ENCODE results near the gene NUDT14. TPM values are rescaled to one million over a fixed set of nuclear protein-coding genes. Genes with fewer than 3 reads are reported as not detected.

The NUDT14 gene
- total and polyA plus RNA-seq, 2 of the 4 experiments (the other 2 are of a cell fraction), result 5.6 to 9.3 TPM

DNA sequence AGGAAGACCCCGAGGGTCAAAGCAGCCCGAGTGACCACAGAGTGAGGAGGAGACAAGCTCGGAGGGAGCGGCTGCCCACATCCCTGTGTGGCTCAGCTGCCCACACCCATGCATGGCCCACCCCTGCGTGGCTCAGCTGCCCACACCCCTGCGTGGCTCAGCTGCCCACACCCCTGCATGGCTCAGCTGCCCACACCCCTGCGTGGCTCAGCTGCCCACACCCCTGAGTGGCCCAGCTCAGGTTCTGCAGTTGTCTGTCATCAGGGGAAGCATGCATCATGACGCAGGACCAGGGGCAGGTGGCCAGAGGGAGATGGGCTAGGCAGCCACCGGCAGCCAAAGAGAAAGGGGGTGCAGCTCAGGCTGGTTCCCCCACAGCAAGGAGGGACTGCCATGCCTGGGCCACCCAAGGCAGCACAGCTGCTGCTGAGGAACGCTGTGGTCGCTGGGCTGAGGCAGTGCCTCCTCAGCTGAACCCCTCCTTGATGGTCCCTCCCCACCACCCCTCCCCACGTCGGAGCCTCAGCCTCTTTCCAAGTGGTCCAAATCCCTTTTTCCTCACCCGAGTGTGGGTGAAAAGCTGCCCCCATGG is 33.3 kb upstream of the NUDT14 start:
- H3K36me3 ChIP-seq (ENCODE audit: control insufficient read depth, insufficient read depth, low read length), result peaks cover 48% of the 10 kb centered on the region
- no peak for DNase-seq
- H3K4ac ChIP-seq (ENCODE audit: low read depth, low read length), result no peak overlapping the region
- no peak overlapping the region for H3K23ac ChIP-seq (ENCODE audit: low read depth, low read length)
- ChIA-PET POLR2A (ENCODE audit: unreplicated experiment) (no interaction called here), CTCF (no interaction called here)
- H4K8ac ChIP-seq (ENCODE audit: low read depth in 2 of 2, low read length in 2 of 2), result no peak overlapping the region
- no peaks in the 10 kb centered on the region for H3K4me1 ChIP-seq (ENCODE audit: control insufficient read depth, insufficient read depth, low read length)
- no peak overlapping the region for H2BK15ac ChIP-seq (ENCODE audit: low read depth, low read length)
- no peak overlapping the region for H3K4me3 ChIP-seq (ENCODE audit: insufficient read depth, low read depth, low read length)
- no peak overlapping the region for H3K9ac ChIP-seq (ENCODE audit: low read depth, low read length)
- no peak overlapping the region for H2BK5ac ChIP-seq (ENCODE audit: low read depth, low read length, poor library complexity, severe bottlenecking)
- H2AK9ac ChIP-seq (replicated peaks; ENCODE audit: low read depth, low read length, poor library complexity), result no peak overlapping the region
- H3K56ac ChIP-seq (ENCODE audit: extremely low read depth, insufficient read depth, low read length), result no peak overlapping the region
- H3K27me3 ChIP-seq (ENCODE audit: control insufficient read depth, insufficient read depth, low read length), result no peaks in the 10 kb centered on the region
- peaks cover 9 to 14% of the 10 kb centered on the region in 2 experiments; a peak in 3 of 4 replicates for H3K79me1 ChIP-seq (ENCODE audit: low read depth in 1 of 2, low read length in 2 of 2)
- H3K4me2 ChIP-seq (ENCODE audit: low read depth, low read length), result no peak overlapping the region
- H3K9me3 ChIP-seq (ENCODE audit: control insufficient read depth, insufficient read depth, low read length), result no peaks in the 10 kb centered on the region
- no peak overlapping the region for H2AK5ac ChIP-seq (ENCODE audit: low read depth, low read length)
- no peak overlapping the region for H2AFZ ChIP-seq (replicated peaks; ENCODE audit: low read length, poor library complexity)
- H4K91ac ChIP-seq (ENCODE audit: insufficient read depth, low read depth, low read length), result no peak overlapping the region
- no peak overlapping the region for H2BK120ac ChIP-seq (ENCODE audit: low read depth, low read length)
- dilution Hi-C loops (cut with HindIII; ENCODE audit: low sequenced_read_pairs, unreplicated experiment) (no loop called here), in situ Hi-C loops (cut with MboI; ENCODE audit: low sequenced_read_pairs) (no loop called here), intact Hi-C loops (cut with micrococcal nuclease) (no loop called here)
- no peak for ATAC-seq (ENCODE audit: low read depth)
- no peak overlapping the region for H3K18ac ChIP-seq (ENCODE audit: low read depth, low read length)
- 85% methylated on average over 4 of the region's 14 CpGs; no CpG with 5 or more reads in 1 of the 2 experiments for WGBS, 2 experiments (ENCODE audit: extremely low coverage in 2 of 2, insufficient read length in 1 of 2)
- no peak for TF ChIP-seq CEBPB (IDR thresholded peaks at IDR 0.05; ENCODE audit: low read depth, low read length)
- no peak for TF ChIP-seq SMC3 (IDR thresholded peaks at IDR 0.05; ENCODE audit: low read depth, low read length)
- TF ChIP-seq, protein P1, sequence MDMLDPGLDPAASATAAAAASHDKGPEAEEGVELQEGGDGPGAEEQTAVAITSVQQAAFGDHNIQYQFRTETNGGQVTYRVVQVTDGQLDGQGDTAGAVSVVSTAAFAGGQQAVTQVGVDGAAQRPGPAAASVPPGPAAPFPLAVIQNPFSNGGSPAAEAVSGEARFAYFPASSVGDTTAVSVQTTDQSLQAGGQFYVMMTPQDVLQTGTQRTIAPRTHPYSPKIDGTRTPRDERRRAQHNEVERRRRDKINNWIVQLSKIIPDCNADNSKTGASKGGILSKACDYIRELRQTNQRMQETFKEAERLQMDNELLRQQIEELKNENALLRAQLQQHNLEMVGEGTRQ (IDR thresholded peaks at IDR 0.05; ENCODE audit: low read depth, low read length), result no peak
- TF ChIP-seq POLR2A (IDR thresholded peaks at IDR 0.05; ENCODE audit: low read depth, low read length), result no peak
- peaks cover 10% of the 10 kb centered on the region for H3K9me1 ChIP-seq (ENCODE audit: insufficient read depth, low read length)
- peaks cover 14% of the 10 kb centered on the region for H4K20me1 ChIP-seq (ENCODE audit: insufficient read depth, low read length)
- no peak overlapping the region for H2BK20ac ChIP-seq (ENCODE audit: low read depth, low read length)
- H3K14ac ChIP-seq (replicated peaks; ENCODE audit: low read depth, low read length), result no peak overlapping the region
- no peak overlapping the region for H4K5ac ChIP-seq (ENCODE audit: low read depth, low read length)
- BruUV-seq (replicated peaks), result no TSS peak
- H3K27ac ChIP-seq (ENCODE audit: insufficient read depth, low read length), result no peak overlapping the region
